IMR-90 (cell line): ENCODE data around the gene FAM32A. TPM values are rescaled to one million over a fixed set of nuclear protein-coding genes. Genes with fewer than 3 reads are reported as not detected.

Experiments used
- ATAC-seq: fragments of 200-7000 bp; cut with Tn5 transposase; 2 replicates; pipeline ENCODE4 v1.9.1; 2020; ENCODE audit warnings: low read depth, mild to moderate bottlenecking, moderate library complexity
- BruUV-seq: library from RNA; stranded (reverse); fragments of 400-500 nt; replicated peaks from 2 replicates; lab custom pipeline; 2021; lab: Mats Ljungman, UMichigan
- CTCF ChIA-PET: fragments of 300-600 bp; formaldehyde crosslinking; extraction: SDS; loops from one replicate; lab custom pipeline; 2021; ENCODE audit warnings: antibody characterized with exemption; lab: Yijun Ruan, JAX
- POLR2A ChIA-PET: fragments of 300-600 bp; sonication (Branson Sonifier 250); formaldehyde crosslinking; loops from one replicate; lab custom pipeline; 2022; ENCODE audit warnings: antibody characterized with exemption; ENCODE audit not compliant: unreplicated experiment; lab: Charles Lee
- DNase-seq: peaks from one replicate; pipeline ENCODE4 v3.0.0; 2013
- H2AFZ ChIP-seq: replicated peaks from 2 replicates; pipeline ENCODE3; 2013; ENCODE audit warnings: low read length, mild to moderate bottlenecking; ENCODE audit not compliant: poor library complexity
- H2AK5ac ChIP-seq: 2 replicates; pipeline ENCODE4 v1.6.1; 2013; ENCODE audit warnings: low read depth, low read length, inconsistent platforms
- H2AK9ac ChIP-seq: replicated peaks from 2 replicates; pipeline ENCODE3; 2013; ENCODE audit warnings: mild to moderate bottlenecking, low read depth, low read length, moderate library complexity; ENCODE audit not compliant: poor library complexity
- H2BK120ac ChIP-seq: 2 replicates; pipeline ENCODE4 v1.6.1; 2013; ENCODE audit warnings: low read depth, low read length, inconsistent platforms
- H2BK15ac ChIP-seq: 3 replicates; pipeline ENCODE4 v1.6.1; 2013; ENCODE audit warnings: low read depth, low read length, inconsistent platforms
- H2BK20ac ChIP-seq: 2 replicates; pipeline ENCODE4 v1.6.1; 2013; ENCODE audit warnings: low read depth, mild to moderate bottlenecking, inconsistent platforms, low read length, moderate library complexity
- H2BK5ac ChIP-seq: 2 replicates; pipeline ENCODE4 v1.6.1; 2013; ENCODE audit warnings: mild to moderate bottlenecking, low read depth, low read length, inconsistent platforms; ENCODE audit not compliant: poor library complexity, severe bottlenecking
- H3K14ac ChIP-seq: replicated peaks from 2 replicates; pipeline ENCODE4 v1.6.1; 2013; ENCODE audit warnings: low read depth, low read length, inconsistent platforms
- H3K18ac ChIP-seq: 2 replicates; pipeline ENCODE4 v1.6.1; 2013; ENCODE audit warnings: low read depth, low read length, control low read depth
- H3K23ac ChIP-seq: 2 replicates; pipeline ENCODE4 v1.6.1; 2013; ENCODE audit warnings: low read depth, low read length, inconsistent platforms
- H3K27ac ChIP-seq: 2 replicates; pipeline ENCODE4 v1.5.1; 2013; ENCODE audit warnings: mild to moderate bottlenecking, control low read depth, low read length; ENCODE audit not compliant: insufficient read depth
- H3K27me3 ChIP-seq: 2 replicates; pipeline ENCODE4 v1.6.1; 2013; ENCODE audit warnings: low read length; ENCODE audit not compliant: control insufficient read depth, insufficient read depth
- H3K36me3 ChIP-seq: 2 replicates; pipeline ENCODE4 v1.6.1; 2013; ENCODE audit warnings: low read length, mixed read lengths; ENCODE audit not compliant: control insufficient read depth, insufficient read depth
- H3K4ac ChIP-seq: 2 replicates; pipeline ENCODE4 v1.6.1; 2013; ENCODE audit warnings: low read depth, low read length, inconsistent platforms
- H3K4me1 ChIP-seq: 2 replicates; pipeline ENCODE4 v1.6.1; 2013; ENCODE audit warnings: low read length, mixed read lengths; ENCODE audit not compliant: control insufficient read depth, insufficient read depth
- H3K4me2 ChIP-seq: 2 replicates; pipeline ENCODE4 v1.6.1; 2013; ENCODE audit warnings: low read depth, mild to moderate bottlenecking, control low read depth, low read length, moderate library complexity
- H3K4me3 ChIP-seq: 2 replicates; pipeline ENCODE4 v1.5.1; 2013; ENCODE audit warnings: low read depth, mild to moderate bottlenecking, control low read depth, low read length, moderate library complexity; ENCODE audit not compliant: insufficient read depth
- H3K56ac ChIP-seq: 2 replicates; pipeline ENCODE4 v1.6.1; 2013; ENCODE audit warnings: low read length, inconsistent platforms; ENCODE audit not compliant: insufficient read depth; ENCODE audit errors: extremely low read depth
- H3K79me1 ChIP-seq, 2 experiments: 2 replicates each; pipeline ENCODE4 v1.6.1; 2013; ENCODE audit warnings: low read length in 2 of 2, inconsistent platforms in 1 of 2, low read depth in 1 of 2
- H3K9ac ChIP-seq: 2 replicates; pipeline ENCODE4 v1.6.1; 2013; ENCODE audit warnings: low read depth, low read length, control low read depth
- H3K9me1 ChIP-seq: 2 replicates; pipeline ENCODE4 v1.6.1; 2013; ENCODE audit warnings: low read length, inconsistent platforms; ENCODE audit not compliant: insufficient read depth
- H3K9me3 ChIP-seq: 2 replicates; pipeline ENCODE4 v1.6.1; 2013; ENCODE audit warnings: low read length; ENCODE audit not compliant: control insufficient read depth, insufficient read depth
- H4K20me1 ChIP-seq: 2 replicates; pipeline ENCODE4 v1.6.1; 2013; ENCODE audit warnings: low read length, inconsistent platforms; ENCODE audit not compliant: insufficient read depth
- H4K5ac ChIP-seq: 2 replicates; pipeline ENCODE4 v1.6.1; 2013; ENCODE audit warnings: mild to moderate bottlenecking, low read depth, low read length, control low read depth
- H4K8ac ChIP-seq, 2 experiments: 2 replicates each; pipeline ENCODE4 v1.6.1; 2013; ENCODE audit warnings: low read depth in 2 of 2, low read length in 2 of 2, control low read depth in 1 of 2, inconsistent platforms in 1 of 2
- H4K91ac ChIP-seq: 2 replicates; pipeline ENCODE4 v1.6.1; 2013; ENCODE audit warnings: low read depth, low read length, inconsistent platforms; ENCODE audit not compliant: insufficient read depth
- BHLHE40 ChIP-seq: fragments of 150-350 bp; IDR thresholded peaks from 2 replicates; pipeline ENCODE4 v1.6.1; 2016; ENCODE audit warnings: mild to moderate bottlenecking, low read depth, low read length
- CEBPB ChIP-seq: IDR thresholded peaks from 2 replicates; pipeline ENCODE4 v1.6.1; 2012; ENCODE audit warnings: low read depth, low read length, improper control_type of control experiment
- CHD1 ChIP-seq: IDR thresholded peaks from 2 replicates; pipeline ENCODE4 v1.6.1; 2012; ENCODE audit warnings: low read depth, low read length, improper control_type of control experiment
- MAFK ChIP-seq: IDR thresholded peaks from 2 replicates; pipeline ENCODE4 v1.6.1; 2012; ENCODE audit warnings: low read depth, low read length, improper control_type of control experiment
- MAZ ChIP-seq: IDR thresholded peaks from 2 replicates; pipeline ENCODE4 v1.6.1; 2012; ENCODE audit warnings: low read depth, mild to moderate bottlenecking, low read length, improper control_type of control experiment, moderate library complexity, borderline replicate concordance
- MXI1 ChIP-seq: IDR thresholded peaks from 2 replicates; pipeline ENCODE4 v1.6.1; 2012; ENCODE audit warnings: low read depth, mild to moderate bottlenecking, low read length, moderate library complexity, borderline replicate concordance
- POLR2A ChIP-seq: IDR thresholded peaks from 2 replicates; pipeline ENCODE4 v1.6.1; 2012; ENCODE audit warnings: mild to moderate bottlenecking, low read depth, low read length
- USF2 ChIP-seq: fragments of 150-350 bp; IDR thresholded peaks from 2 replicates; pipeline ENCODE4 v1.6.1; 2017; ENCODE audit warnings: mild to moderate bottlenecking, antibody characterized with exemption, low read length, low read depth
- WGBS, 2 experiments: methylation state at CpG; one replicate each; pipeline versions ENCODE4 v1.1.5 to v1.1.7; 2013; ENCODE audit warnings: missing lambda C conversion rate in 2 of 2; ENCODE audit not compliant: insufficient read length in 1 of 2; ENCODE audit errors: extremely low coverage in 2 of 2; 5-methylcytosine and 5-hydroxymethylcytosine counted together
- dilution Hi-C: fragments of 300-500 bp; cut with HindIII; formaldehyde crosslinking; loops from one replicate; pipeline ENCODE4 v1.14.3; 2018; ENCODE audit warnings: low sequenced_read_pairs; ENCODE audit not compliant: unreplicated experiment
- in situ Hi-C: fragments of 300-500 bp; cut with MboI; formaldehyde crosslinking; loops from 3 replicates; pipeline ENCODE4 v1.14.3; 2019; ENCODE audit warnings: low sequenced_read_pairs, inconsistent platforms, mixed read lengths
- intact Hi-C: fragments of 100-400 bp; cut with micrococcal nuclease; formaldehyde crosslinking; loops from 2 replicates; pipeline ENCODE4 v1.10.0; 2022
- polyA plus RNA-seq, 3 experiments: library from polyadenylated mRNA; depleted of rRNA; stranded (reverse); fragments of >200 nt; gene quantifications; 2 replicates each; pipeline ENCODE4 v1.2.3, GENCODE V29; 2012; ENCODE audit warnings: low replicate concordance in 1 of 3
- total RNA-seq: library from RNA; depleted of rRNA; stranded (reverse); fragments of >200 nt; gene quantifications from 2 replicates; pipeline ENCODE4 v1.2.3, GENCODE V29; 2012
- TF ChIP-seq, protein P1 (sequence below): conservative IDR thresholded peaks from 2 replicates; pipeline ENCODE4 v1.5.1; 2012; ENCODE audit warnings: mild to moderate bottlenecking, low read depth, low read length, improper control_type of control experiment
- TF ChIP-seq, protein P2 (sequence below): fragments of 150-350 bp; IDR thresholded peaks from 2 replicates; pipeline ENCODE4 v1.6.1; 2016; ENCODE audit warnings: low read depth, mild to moderate bottlenecking, low read length, moderate library complexity, borderline replicate concordance

FAM32A gene
- total and polyA plus RNA-seq, 2 of the 4 experiments (the other 2 are of a cell fraction), result 99.5 to 130 TPM

GRCh38 chr19:16160445-16160942 lies 24.7 kb upstream of the FAM32A start:
- Histone ChIP-seq H3K4ac (no peak overlapping the region), H3K23ac (no peak overlapping the region), H3K27me3 (no peaks in the 10 kb centered on the region), H2BK15ac (no peak overlapping the region), H2BK5ac (no peak overlapping the region), H3K9me1 (peaks cover 8% of the 10 kb centered on the region), H3K56ac (no peak overlapping the region), H3K18ac (no peak overlapping the region), H3K79me1 (no peaks in the 10 kb centered on the region), H4K5ac (no peak overlapping the region), H2BK20ac (no peak overlapping the region; the same call in 1 of the 2 replicates), H3K9me3 (no peaks in the 10 kb centered on the region), H2AK9ac (peak overlapping the region; percentile 94), H4K91ac (no peak overlapping the region), H3K4me2 (no peak overlapping the region), H2AFZ (peak overlapping the region; percentile 73), H3K27ac (no peak overlapping the region), H2BK120ac (0 out of 2 replicates have a peak overlapping the region, but pooled peaks have one; percentile 1), H3K14ac (no peak overlapping the region), H2AK5ac (no peak overlapping the region), H4K20me1 (no peaks in the 10 kb centered on the region), H3K4me1 (peaks cover 8% of the 10 kb centered on the region), H3K36me3 (no peaks in the 10 kb centered on the region), H4K8ac (no peak overlapping the region), H3K9ac (no peak overlapping the region), H3K4me3 (no peak overlapping the region)
- WGBS, 2 experiments, result 100% methylated on average over 1 of the region's 6 CpGs; no CpG with 5 or more reads in 1 of the 2 experiments
- DNase-seq (no peak), ATAC-seq (peak; percentile 10; the same call in 1 of the 2 replicates)
- in situ Hi-C loops (no loop called here), dilution Hi-C loops (no loop called here), intact Hi-C loops (no loop called here)
- no TSS peak for BruUV-seq
- TF ChIP-seq MAFK (no peak), MAZ (no peak), BHLHE40 (no peak), MXI1 (no peak), USF2 (no peak), CHD1 (no peak), CEBPB (no peak), POLR2A (no peak)
- TF ChIP-seq, protein P1, sequence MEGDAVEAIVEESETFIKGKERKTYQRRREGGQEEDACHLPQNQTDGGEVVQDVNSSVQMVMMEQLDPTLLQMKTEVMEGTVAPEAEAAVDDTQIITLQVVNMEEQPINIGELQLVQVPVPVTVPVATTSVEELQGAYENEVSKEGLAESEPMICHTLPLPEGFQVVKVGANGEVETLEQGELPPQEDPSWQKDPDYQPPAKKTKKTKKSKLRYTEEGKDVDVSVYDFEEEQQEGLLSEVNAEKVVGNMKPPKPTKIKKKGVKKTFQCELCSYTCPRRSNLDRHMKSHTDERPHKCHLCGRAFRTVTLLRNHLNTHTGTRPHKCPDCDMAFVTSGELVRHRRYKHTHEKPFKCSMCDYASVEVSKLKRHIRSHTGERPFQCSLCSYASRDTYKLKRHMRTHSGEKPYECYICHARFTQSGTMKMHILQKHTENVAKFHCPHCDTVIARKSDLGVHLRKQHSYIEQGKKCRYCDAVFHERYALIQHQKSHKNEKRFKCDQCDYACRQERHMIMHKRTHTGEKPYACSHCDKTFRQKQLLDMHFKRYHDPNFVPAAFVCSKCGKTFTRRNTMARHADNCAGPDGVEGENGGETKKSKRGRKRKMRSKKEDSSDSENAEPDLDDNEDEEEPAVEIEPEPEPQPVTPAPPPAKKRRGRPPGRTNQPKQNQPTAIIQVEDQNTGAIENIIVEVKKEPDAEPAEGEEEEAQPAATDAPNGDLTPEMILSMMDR, result no peak
- TF ChIP-seq, protein P2, sequence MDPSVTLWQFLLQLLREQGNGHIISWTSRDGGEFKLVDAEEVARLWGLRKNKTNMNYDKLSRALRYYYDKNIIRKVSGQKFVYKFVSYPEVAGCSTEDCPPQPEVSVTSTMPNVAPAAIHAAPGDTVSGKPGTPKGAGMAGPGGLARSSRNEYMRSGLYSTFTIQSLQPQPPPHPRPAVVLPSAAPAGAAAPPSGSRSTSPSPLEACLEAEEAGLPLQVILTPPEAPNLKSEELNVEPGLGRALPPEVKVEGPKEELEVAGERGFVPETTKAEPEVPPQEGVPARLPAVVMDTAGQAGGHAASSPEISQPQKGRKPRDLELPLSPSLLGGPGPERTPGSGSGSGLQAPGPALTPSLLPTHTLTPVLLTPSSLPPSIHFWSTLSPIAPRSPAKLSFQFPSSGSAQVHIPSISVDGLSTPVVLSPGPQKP, result no peak
- ChIA-PET CTCF (no interaction called here), POLR2A (no interaction called here)
